Mucosa of descending colon (tissue), 3 donors: ENCODE measurements around the gene RFPL1. TPM values are rescaled to one million over a fixed set of nuclear protein-coding genes. Genes with fewer than 3 reads are reported as not detected.

Experiments
- ATAC-seq: fragments of 200-7000 bp; cut with Tn5 transposase; one replicate; pipeline ENCODE4 v1.9.1; 2020; ENCODE audit warnings: mild to moderate bottlenecking, moderate library complexity
- DNase-seq, 3 donors: peaks; one replicate each; pipeline ENCODE4 v3.0.0-alpha.2; 2020
- H3K36me3 ChIP-seq: fragments of 200-600 bp; one replicate; pipeline ENCODE4 v1.8.0; 2021; ENCODE audit warnings: low read depth, mild to moderate bottlenecking
- H3K4me1 ChIP-seq: fragments of 200-600 bp; one replicate; pipeline ENCODE4 v1.8.0; 2021; ENCODE audit warnings: low read depth, mild to moderate bottlenecking
- H3K4me3 ChIP-seq: fragments of 200-600 bp; one replicate; pipeline ENCODE4 v1.8.0; 2021; ENCODE audit warnings: mild to moderate bottlenecking
- H3K9me3 ChIP-seq: fragments of 200-600 bp; one replicate; pipeline ENCODE4 v1.8.0; 2021; ENCODE audit warnings: mild to moderate bottlenecking
- intact Hi-C, 2 donors: fragments of 100-400 bp; cut with DNase I in 1 of 2; cut with micrococcal nuclease in 1 of 2; formaldehyde crosslinking; loops; one replicate each; pipeline versions ENCODE4 v1.11.0 to v1.11.1; 2022; cut with DNase I, micrococcal nuclease
- total RNA-seq, 3 donors: library from RNA; stranded (reverse); fragmentation: NEBNext Ultra II Directional in 2 of 3; extraction: Animal tissue kit (Norgen Biotek cat#: 25700) in 2 of 3; gene quantifications; one replicate each; pipeline versions ENCODE4 v1.2.1 to v1.2.4, GENCODE V29; 2021 to 2023
- TF ChIP-seq, protein P1 (sequence below): fragments of 200-600 bp; IDR thresholded peaks from one replicate; pipeline ENCODE4 v1.8.0; 2022; ENCODE audit warnings: antibody characterized with exemption, mild to moderate bottlenecking
- donor health status: DM: no; HTN: no; CAD: no; lungs with moderate emphysema.
- donor health status: DM: no; HTN: no; CAD: no.
- donor health status: DM: no; HTN: yes; CAD: no.

RFPL1 gene
- total RNA-seq, 3 donors from 2014 or later = not detected

DNA sequence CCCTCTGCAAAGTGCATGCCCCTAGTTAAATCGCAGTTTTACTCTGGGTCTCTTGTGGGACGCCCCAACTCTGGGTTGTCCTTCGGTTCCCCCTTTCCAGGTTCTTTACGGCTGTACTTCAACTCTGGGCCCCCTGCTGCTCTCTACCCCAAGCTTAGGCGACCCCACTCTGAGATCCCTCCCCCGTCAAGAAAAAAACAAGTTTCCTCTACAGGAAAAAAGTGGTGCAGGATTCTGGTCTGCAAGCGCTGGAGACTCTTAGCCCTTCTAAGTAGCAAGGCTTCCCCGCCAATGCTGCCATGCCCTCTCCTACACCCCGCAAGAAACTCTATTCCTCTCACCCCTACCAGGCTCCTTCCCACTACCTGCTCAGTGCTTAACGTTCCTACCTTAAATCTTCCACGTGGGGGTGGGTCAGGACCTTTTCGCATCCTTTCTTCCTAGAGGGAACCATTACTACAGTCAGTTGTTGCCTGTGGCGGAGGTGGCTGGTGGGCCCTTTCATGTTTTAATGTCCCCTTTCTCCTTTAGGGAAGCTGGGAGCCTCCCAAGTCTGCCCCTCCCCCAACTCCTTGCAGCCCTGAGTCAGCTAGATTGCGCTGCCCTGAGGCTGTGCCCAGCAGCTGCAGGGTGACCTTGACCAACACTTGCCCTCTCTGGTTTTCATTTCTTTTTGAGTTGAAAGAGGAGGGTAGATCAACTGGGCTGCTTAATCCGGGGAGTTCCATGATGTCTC is 43.0 kb downstream of the RFPL1 start:
- intact Hi-C loops = no loop called here
- no peaks in the 10 kb centered on the region for H3K36me3 ChIP-seq
- no peak for ATAC-seq
- TF ChIP-seq, protein P1, sequence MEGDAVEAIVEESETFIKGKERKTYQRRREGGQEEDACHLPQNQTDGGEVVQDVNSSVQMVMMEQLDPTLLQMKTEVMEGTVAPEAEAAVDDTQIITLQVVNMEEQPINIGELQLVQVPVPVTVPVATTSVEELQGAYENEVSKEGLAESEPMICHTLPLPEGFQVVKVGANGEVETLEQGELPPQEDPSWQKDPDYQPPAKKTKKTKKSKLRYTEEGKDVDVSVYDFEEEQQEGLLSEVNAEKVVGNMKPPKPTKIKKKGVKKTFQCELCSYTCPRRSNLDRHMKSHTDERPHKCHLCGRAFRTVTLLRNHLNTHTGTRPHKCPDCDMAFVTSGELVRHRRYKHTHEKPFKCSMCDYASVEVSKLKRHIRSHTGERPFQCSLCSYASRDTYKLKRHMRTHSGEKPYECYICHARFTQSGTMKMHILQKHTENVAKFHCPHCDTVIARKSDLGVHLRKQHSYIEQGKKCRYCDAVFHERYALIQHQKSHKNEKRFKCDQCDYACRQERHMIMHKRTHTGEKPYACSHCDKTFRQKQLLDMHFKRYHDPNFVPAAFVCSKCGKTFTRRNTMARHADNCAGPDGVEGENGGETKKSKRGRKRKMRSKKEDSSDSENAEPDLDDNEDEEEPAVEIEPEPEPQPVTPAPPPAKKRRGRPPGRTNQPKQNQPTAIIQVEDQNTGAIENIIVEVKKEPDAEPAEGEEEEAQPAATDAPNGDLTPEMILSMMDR = no peak
- peaks cover 9% of the 10 kb centered on the region for H3K4me1 ChIP-seq
- DNase-seq = peak in 1 of 3 donors; percentile 1
- H3K4me3 ChIP-seq = no peak overlapping the region
- no peaks in the 10 kb centered on the region for H3K9me3 ChIP-seq

DNA sequence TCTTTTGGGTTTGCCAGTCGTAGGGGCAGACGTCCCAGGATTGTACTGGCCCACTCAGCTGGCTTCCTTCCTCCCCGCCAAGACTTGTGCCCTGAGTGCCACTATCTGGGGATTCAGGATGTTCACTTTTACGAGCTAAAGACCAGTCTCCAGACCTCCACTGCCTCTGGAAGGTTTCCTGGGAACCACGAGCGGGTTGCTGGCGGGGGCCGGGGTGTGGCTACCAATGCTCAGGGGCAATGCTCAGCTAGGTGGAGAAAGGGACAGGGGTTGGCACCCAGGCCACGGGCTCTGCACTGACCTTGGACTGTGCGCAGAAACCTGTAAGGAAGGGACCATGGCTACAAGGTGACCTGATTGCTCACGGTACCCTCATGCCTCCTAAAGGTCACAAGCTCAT is 43.9 kb downstream of the RFPL1 start:
- peaks cover 9% of the 10 kb centered on the region for H3K4me1 ChIP-seq
- H3K4me3 ChIP-seq = no peak overlapping the region
- H3K9me3 ChIP-seq = no peaks in the 10 kb centered on the region
- DNase-seq = no peak
- intact Hi-C loops = no loop called here
- TF ChIP-seq, protein P1 = no peak
- no peaks in the 10 kb centered on the region for H3K36me3 ChIP-seq
- no peak for ATAC-seq

DNA sequence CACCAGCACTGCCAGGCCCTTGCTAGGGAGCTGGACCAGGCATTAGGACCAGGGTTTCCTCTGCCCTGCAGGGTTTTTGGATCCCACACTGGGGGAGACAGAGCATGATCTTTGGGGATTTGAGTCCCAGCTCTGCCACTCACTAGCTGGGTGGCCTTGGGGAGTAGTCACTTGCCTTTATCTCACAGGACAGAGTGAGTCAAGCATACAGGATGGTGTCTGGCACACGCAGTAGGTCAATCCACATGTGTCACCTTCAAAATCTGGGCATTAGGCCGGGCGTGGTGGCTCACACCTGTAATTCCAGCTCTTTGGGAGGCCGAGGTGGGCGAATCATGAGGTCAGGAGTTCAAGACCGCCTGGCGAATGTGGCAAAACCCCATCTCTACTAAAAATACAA is 44.3 kb downstream of the RFPL1 start:
- Histone ChIP-seq H3K9me3 (no peaks in the 10 kb centered on the region), H3K4me1 (peaks cover 9% of the 10 kb centered on the region), H3K36me3 (no peaks in the 10 kb centered on the region), H3K4me3 (no peak overlapping the region)
- TF ChIP-seq, protein P1 = no peak
- DNase-seq (no peak), ATAC-seq (no peak)
- intact Hi-C loops = no loop called here

DNA sequence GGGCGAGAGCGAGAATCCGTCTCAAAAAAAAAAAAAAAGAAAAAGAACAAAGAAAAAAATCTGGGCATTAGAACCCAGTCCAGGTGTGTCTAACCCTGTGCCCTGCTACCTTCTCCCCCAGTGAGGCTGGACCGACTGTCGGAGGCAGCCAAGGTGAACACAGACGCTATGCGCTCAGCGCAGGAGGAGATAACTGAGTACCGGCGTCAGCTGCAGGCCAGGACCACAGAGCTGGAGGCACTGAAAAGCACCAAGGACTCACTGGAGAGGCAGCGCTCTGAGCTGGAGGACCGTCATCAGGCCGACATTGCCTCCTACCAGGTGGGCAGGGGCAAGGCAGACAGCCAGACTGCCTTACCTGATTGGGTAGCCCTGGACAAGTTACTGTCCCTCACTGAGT is 44.9 kb downstream of the RFPL1 start:
- TF ChIP-seq, protein P1 = no peak
- intact Hi-C loops = no loop called here
- Histone ChIP-seq H3K36me3 (no peaks in the 10 kb centered on the region), H3K9me3 (no peaks in the 10 kb centered on the region), H3K4me3 (no peak overlapping the region), H3K4me1 (peaks cover 9% of the 10 kb centered on the region)
- no peak for DNase-seq
- ATAC-seq = no peak

DNA sequence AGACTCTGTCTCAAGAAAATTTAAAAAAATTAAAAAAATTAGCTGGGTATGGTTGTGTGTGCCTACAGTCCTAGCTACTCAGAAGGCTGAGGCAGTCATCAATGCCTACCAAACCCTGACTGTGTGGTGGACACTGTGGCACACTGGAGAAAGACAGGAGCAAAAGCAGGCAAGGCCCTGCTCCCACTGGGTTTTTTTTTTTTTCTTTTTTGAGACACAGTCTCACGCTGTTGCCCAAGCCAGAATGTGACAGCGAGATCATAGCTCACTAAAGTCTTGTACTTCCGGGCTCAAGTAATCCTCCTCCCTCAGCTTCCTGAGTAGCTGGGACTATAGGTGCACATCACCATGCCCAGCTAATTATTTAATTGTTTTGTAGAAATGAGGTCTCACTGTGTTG is 46.3 kb downstream of the RFPL1 start:
- intact Hi-C loops = no loop called here
- Histone ChIP-seq H3K36me3 (no peaks in the 10 kb centered on the region), H3K4me3 (no peak overlapping the region), H3K4me1 (peaks cover 9% of the 10 kb centered on the region), H3K9me3 (no peaks in the 10 kb centered on the region)
- ATAC-seq (no peak), DNase-seq (no peak)
- TF ChIP-seq, protein P1 = no peak
